HT-29 (cell line): ENCODE measurements around the gene HIRA. TPM values are rescaled to one million over a fixed set of nuclear protein-coding genes. Genes with fewer than 3 reads are reported as not detected.
"Not testable (repeated sequence)": the region's sequence is repeated elsewhere in the genome, so short reads cannot be mapped to it uniquely, and the experiment has no call there.

ENCODE experiments used
- DNase-seq: peaks from one replicate; pipeline ENCODE4 v3.0.0-alpha.2; 2015; ENCODE audit warnings: low spot score
- total RNA-seq: library from RNA; depleted of rRNA; stranded (reverse); fragments of >200 nt; shearing (Covaris generic); gene quantifications from 2 replicates; pipeline ENCODE4 v1.2.3, GENCODE V29; 2014

HIRA gene
- total RNA-seq, 1 experiment from 2014 or later: 65.1 TPM

GRCh38 chr22:19385221-19385906 lies 46.2 kb downstream of the HIRA start:
- no peak for DNase-seq

DNA sequence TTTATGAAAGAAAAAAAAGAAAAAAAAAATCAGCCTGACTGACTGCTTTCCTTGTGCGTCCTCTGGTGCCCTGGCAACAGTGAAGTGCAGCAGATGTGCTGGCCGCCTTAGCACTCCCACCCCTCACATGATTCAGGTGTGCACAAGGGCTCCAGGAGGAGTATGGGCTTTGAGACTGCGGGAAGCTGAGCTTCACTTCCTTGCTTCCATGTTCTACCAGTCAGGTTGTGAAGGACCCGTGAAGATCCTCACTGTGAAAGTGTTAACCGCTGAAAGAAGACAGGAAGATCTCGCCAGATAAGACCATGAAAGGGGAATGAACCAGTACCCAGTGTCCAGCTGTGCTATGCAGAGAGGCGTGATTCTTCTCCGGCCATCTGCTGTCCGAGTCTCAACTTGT lies 48.2 kb downstream of the HIRA start:
- DNase-seq: no peak

DNA sequence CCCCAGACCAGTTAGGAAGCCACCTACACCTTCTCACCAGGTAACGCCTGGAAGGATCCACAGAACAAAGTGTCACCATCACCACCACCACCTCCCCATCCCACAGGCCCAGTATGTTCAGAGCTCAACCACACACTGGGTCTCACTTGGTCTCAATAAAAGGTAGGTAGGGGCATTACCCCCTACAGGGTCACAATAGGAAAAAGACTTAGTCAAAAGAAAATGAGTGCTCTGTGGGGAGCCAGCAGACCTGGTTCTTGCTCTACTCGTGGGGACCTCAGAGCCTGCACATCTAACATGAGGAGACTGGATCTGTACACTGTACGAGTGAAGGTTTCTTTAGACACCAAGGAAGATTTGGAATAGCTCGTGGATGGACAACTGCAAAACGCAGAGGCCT lies 49.3 kb downstream of the HIRA start:
- DNase-seq: no peak

- DNase-seq: no peak
Observed at GRCh38 chr22:19378344-19378674, 53.2 kb downstream of the HIRA start.

- no peak for DNase-seq
Observed at GRCh38 chr22:19377565-19378343, 53.8 kb downstream of the HIRA start.

DNA sequence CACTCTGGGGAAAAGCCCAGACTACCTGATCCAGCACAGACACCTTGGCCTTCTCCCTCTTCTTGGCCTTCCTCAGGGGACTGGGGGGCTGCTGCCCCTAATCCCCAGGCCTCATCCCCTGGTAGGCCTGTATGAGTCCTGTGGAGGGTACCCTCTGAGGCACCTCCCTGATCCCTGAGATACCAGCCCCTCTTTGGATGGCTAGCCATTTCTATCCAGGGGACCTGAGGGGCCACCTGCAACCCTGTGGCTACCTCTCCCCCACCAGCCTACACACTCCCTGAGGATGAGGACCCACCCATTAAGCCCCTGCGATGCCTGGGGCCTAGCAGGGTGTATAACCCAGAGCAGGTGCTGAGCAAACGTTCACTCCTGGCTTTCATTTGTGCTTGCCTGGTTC lies 54.6 kb downstream of the HIRA start:
- no peak for DNase-seq

DNA sequence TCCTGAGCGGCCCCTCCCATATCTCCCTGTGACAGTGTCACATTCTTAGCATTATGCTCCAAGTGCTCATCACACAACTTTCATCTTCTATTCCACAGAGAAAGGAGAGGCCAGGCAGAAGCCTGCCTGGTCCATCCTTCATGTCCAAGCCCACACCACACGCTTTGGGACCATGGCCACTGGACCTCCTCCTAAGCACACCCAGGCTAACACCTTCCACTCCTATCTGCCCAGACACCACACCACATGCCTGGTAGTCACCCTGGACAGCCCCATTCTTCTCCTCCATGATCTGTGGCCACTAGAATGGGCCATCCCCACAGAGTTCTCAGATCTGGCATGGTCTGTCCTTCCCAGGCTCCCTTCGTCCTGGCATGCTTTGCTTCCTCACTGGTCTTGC lies 55.3 kb downstream of the HIRA start:
- no peak for DNase-seq

DNA sequence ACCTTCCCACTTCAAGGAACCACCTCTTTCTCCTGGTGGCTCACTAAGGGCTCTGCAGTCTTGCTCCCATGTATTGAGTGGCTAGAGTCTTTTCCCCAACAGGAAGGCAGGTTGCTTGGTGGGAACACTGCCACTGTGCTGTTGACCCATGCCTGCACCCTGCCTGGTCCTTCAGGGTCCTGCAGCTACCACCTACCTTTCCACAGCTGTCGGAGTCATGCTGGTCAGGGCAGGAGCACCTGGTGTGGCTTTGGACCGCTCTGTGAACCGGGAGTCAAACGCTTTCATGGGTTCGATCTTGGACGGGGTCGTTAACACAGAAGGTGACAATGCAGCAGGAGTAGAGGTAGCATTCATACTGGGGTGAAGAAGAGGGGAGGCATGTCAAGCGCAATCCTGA lies 56.1 kb downstream of the HIRA start:
- DNase-seq: no peak

- DNase-seq: no peak
Observed at GRCh38 chr22:19374410-19374809, 57.1 kb downstream of the HIRA start.

DNA sequence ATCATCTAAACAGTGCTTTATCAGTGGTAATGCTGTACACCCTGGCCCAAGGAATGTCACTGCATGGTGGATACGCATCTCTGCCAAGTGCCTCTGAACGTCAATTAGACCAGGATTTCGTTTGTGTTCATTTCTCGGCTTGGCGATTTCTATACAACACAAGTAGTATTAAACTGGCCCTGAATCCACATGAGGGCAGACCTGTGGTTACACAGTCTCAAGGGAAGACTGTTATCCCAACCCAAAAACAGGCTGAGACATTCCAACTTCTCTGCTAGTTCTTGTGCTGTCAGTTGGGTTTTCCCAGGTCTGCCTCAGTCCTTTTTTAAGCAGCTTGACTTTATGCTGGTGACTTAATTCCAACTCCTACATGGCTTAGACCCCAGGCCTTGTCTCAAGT lies 58.1 kb downstream of the HIRA start:
- no peak for DNase-seq

GRCh38 chr22:19371893-19372292 lies 59.6 kb downstream of the HIRA start:
- no peak for DNase-seq

- no peak for DNase-seq
Observed at GRCh38 chr22:19368876-19369275, 62.7 kb downstream of the HIRA start.

DNA sequence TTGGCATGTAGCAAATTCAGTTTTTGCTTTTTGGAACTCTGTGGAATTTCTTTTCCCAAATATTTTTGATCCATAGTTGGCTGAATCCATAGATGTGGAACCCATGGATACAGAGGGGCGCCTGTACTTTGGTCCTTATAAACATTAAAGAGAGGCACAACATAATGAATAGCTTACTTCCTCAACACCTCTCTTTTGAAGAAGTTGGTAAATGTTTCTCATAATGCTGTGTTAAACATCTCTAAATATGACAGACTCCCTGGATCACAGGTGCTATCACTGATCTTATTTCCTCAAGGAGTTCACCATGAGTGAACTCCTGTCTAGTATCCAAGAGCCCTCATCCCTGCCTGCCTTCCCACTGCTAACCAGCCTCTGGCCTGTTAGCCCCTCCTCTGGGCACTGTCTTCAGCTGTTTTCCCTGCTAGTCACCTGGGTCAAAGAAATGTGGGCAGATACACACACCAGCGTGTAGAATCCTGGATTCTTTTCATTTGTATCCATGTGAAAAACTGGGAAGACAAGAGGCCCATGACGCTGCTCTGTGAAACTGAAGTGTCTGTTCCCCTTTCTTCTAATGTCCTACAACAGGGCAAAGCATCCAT lies 63.7 kb downstream of the HIRA start:
- DNase-seq: no peak

GRCh38 chr22:19363541-19363940 lies 68.0 kb downstream of the HIRA start:
- DNase-seq: not testable (repeated sequence)

DNA sequence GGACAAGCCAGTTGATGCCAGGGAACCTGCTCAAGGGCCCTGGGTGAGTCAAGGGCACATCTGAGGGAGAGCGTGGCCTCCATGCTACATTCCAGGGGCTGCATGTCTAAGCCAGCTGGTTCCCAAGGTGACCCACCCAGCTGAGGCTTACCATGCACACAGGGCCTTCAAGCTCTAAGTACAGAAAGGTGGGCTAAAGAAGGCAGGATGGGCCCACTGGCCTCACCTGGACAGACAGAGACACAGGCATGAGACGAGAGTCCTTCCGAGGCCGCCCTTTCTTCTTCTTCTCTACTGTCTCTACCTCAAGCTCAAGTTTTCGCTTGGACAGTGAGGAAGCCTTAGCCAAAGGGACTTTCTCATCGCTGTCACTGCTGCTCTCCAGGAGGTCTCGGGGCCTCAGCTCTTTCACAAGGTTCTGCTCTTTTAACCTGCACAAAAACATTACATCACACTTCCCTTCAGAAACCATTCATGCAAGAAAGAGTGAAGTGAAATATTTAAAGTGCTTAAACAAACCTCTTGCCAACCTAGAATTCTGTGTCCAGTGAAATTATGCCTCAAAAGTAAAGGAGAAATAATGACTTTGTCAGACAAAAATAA lies 69.9 kb downstream of the HIRA start:
- DNase-seq: no peak

DNA sequence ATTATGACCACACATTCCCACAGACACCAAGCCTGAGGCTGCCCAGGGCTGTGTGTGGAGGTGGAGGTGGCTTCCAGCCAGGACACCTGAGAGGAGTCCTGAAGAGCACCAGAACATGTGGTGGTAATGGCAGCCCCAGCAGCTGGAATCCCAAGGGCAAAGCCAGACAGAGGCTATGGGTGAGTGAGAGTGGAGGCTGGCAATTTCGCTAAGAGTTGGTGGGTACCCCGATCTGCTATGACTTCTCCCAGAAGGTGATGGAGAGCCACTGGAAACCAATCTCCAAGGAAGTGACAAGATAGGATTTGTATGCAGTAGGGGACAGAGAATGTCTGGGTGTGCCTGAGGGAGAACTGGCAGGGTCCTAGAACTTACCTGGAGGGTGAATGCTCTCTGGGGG lies 70.7 kb downstream of the HIRA start:
- no peak for DNase-seq

DNA sequence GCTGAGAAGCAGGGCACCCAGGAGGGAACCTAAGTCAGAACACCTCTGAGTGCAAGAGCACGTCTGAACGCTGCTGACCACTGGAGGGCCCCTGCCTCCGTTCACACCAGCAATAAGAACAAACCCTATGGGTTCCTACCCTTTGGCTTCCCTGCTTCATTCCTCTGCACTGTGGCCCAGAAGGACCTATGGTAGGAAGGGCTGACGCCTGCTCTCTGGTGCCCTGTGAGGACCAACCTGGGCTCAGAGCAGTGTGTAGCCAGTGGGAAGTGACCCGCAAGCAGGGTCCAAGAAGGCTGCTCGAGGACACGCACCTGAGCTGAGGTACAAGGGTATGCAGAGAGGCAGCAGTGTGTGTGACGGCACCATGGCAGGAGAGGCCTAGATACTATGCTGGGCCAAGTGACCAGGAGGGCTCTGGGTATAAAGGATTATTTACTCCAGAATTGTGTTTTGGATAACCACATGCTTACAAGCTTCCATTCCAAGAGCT lies 71.2 kb downstream of the HIRA start:
- DNase-seq: no peak

GRCh38 chr22:19359554-19360299 lies 71.8 kb downstream of the HIRA start:
- no peak for DNase-seq

GRCh38 chr22:19358703-19359553 lies 72.6 kb downstream of the HIRA start:
- DNase-seq: no peak

- no peak for DNase-seq
Observed at GRCh38 chr22:19358195-19358594, 73.3 kb downstream of the HIRA start.
